ENCODE data around the gene PRSS22. TPM values are rescaled to one million over a fixed set of nuclear protein-coding genes. Genes with fewer than 3 reads are reported as not detected.

Gene PRSS22
- total RNA-seq, 1 donor from 2014 or later, result 23.3 TPM

- no peak for TF ChIP-seq CTCF (IDR thresholded peaks at IDR 0.05; ENCODE audit: unreplicated experiment)
- DNase-seq (ENCODE audit: low spot score, unreplicated experiment), result no peak
- Mint-ChIP-seq H3K27ac (no peak overlapping the region), H3K27me3 (peaks cover 8% of the 10 kb centered on the region), H3K9me3 (ENCODE audit: low read depth) (no peaks in the 10 kb centered on the region), H3K36me3 (ENCODE audit: insufficient read depth) (no peaks in the 10 kb centered on the region), H3K4me3 (ENCODE audit: low read depth) (no peak overlapping the region), H3K4me1 (ENCODE audit: low read depth) (peaks cover 8% of the 10 kb centered on the region)
Measured at GRCh38 chr16:2845116-2845515, 12.9 kb downstream of the PRSS22 start.

GRCh38 chr16:2843526-2843925 is 14.4 kb downstream of the PRSS22 start:
- Mint-ChIP-seq H3K4me1 (ENCODE audit: low read depth) (peaks cover 8% of the 10 kb centered on the region), H3K4me3 (ENCODE audit: low read depth) (no peak overlapping the region), H3K36me3 (ENCODE audit: insufficient read depth) (no peaks in the 10 kb centered on the region), H3K27ac (no peak overlapping the region), H3K9me3 (ENCODE audit: low read depth) (no peaks in the 10 kb centered on the region), H3K27me3 (peaks cover 3% of the 10 kb centered on the region)
- TF ChIP-seq CTCF (IDR thresholded peaks at IDR 0.05; ENCODE audit: unreplicated experiment), result no peak
- DNase-seq (ENCODE audit: low spot score, unreplicated experiment), result no peak

- Mint-ChIP-seq H3K27me3 (peaks cover 10% of the 10 kb centered on the region), H3K9me3 (ENCODE audit: low read depth) (no peaks in the 10 kb centered on the region), H3K27ac (no peak overlapping the region), H3K36me3 (ENCODE audit: insufficient read depth) (no peaks in the 10 kb centered on the region), H3K4me3 (ENCODE audit: low read depth) (no peak overlapping the region), H3K4me1 (ENCODE audit: low read depth) (peaks cover 8% of the 10 kb centered on the region)
- TF ChIP-seq CTCF (IDR thresholded peaks at IDR 0.05; ENCODE audit: unreplicated experiment), result peak; percentile 43
- DNase-seq (ENCODE audit: low spot score, unreplicated experiment), result no peak
Measured at GRCh38 chr16:2842340-2843000, 15.5 kb downstream of the PRSS22 start.

GRCh38 chr16:2841606-2842339 is 16.2 kb downstream of the PRSS22 start:
- no peak for TF ChIP-seq CTCF (IDR thresholded peaks at IDR 0.05; ENCODE audit: unreplicated experiment)
- H3K4me3 Mint-ChIP-seq (ENCODE audit: low read depth), result no peak overlapping the region
- no peaks in the 10 kb centered on the region for H3K9me3 Mint-ChIP-seq (ENCODE audit: low read depth)
- no peak for DNase-seq (ENCODE audit: low spot score, unreplicated experiment)
- peaks cover 11% of the 10 kb centered on the region for H3K27me3 Mint-ChIP-seq
- no peaks in the 10 kb centered on the region for H3K36me3 Mint-ChIP-seq (ENCODE audit: insufficient read depth)
- H3K27ac Mint-ChIP-seq, result no peak overlapping the region
- peaks cover 5% of the 10 kb centered on the region for H3K4me1 Mint-ChIP-seq (ENCODE audit: low read depth)

- H3K36me3 Mint-ChIP-seq (ENCODE audit: insufficient read depth), result no peaks in the 10 kb centered on the region
- H3K27ac Mint-ChIP-seq, result no peak overlapping the region
- H3K4me1 Mint-ChIP-seq (ENCODE audit: low read depth), result peaks cover 3% of the 10 kb centered on the region
- no peak overlapping the region for H3K4me3 Mint-ChIP-seq (ENCODE audit: low read depth)
- peaks cover 11% of the 10 kb centered on the region for H3K27me3 Mint-ChIP-seq
- H3K9me3 Mint-ChIP-seq (ENCODE audit: low read depth), result no peaks in the 10 kb centered on the region
- TF ChIP-seq CTCF (IDR thresholded peaks at IDR 0.05; ENCODE audit: unreplicated experiment), result no peak
- DNase-seq (ENCODE audit: low spot score, unreplicated experiment), result no peak
Measured at GRCh38 chr16:2840914-2841313, 17.1 kb downstream of the PRSS22 start.

All from progenitor cell of endocrine pancreas (in vitro differentiated cells).